Astrocyte of the spinal cord (primary cell): Measurements from ENCODE around the gene NECAB3.
A peak's percentile ranks its signal among the peaks of the same experiment; 100 is the strongest.

Experiments used
- DNase-seq: peaks from one replicate; pipeline ENCODE4 v3.0.0; 2011; ENCODE audit warnings: low read depth, low spot score
- H3K4me3 ChIP-seq: 2 replicates; pipeline ENCODE4 v1.5.1; 2011; ENCODE audit warnings: low read depth, mild to moderate bottlenecking, low read length, moderate library complexity
- CTCF ChIP-seq: IDR thresholded peaks from 2 replicates; pipeline ENCODE4 v1.5.1; 2012; ENCODE audit warnings: low read depth, mild to moderate bottlenecking, low read length, inconsistent platforms
- in situ Hi-C: cut with HindIII; loops from 2 replicates; pipeline ENCODE4 v1.10.0; 2017; ENCODE audit warnings: low sequenced_read_pairs

Gene NECAB3

DNA sequence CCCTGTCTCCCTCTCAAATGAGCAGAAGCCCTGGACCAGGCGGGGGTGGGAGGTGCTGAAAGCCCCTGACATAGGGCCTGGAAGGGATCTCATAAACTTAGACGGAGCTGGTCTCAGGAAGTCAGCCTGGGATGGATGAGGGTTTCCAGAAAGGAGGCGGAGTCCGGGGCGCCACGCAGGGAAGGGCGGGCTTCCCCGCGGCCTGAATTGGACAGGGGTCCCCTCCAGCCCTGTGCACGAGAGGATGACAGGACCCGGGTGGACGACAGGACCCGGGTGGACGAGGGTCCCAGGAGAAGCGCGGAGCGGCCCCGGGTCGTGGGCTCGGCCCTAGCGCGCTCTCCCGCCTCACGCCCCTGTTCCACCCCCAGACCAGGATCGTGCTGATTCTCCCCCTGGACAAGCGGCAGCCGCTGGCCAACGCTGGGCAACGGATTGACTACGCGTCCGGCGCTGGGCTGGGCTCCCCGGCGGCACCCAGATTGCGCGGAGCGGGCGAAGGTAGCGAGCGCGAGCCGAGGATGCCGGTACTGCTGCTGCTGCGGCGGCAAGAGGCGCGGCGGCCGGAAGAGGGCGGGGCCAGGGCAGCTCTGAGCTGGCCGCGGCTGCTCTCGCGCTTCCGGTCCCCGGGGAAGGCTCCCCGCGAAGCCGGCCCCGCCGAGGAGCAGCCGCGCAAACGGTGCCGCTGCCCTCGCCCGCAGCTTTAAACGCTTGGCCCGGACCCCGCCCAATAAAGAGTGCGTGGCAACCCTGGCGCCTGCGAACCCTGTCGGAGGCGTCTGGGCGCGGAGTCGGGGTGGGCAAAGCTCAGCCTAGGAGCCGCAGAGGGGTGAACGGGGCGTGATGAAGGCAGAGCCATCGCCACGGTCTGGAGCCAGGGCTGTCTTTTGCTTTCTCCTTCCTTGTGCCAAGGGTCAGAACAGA, 10.8 kb downstream of the NECAB3 start:
- TF ChIP-seq CTCF, result no peak
- in situ Hi-C loops, result no loop called here
- H3K4me3 ChIP-seq, result peak overlapping the region; percentile 69
- peak; percentile 66 for DNase-seq

- in situ Hi-C loops, result no loop called here
- H3K4me3 ChIP-seq, result peak within 1 kb of the TSS; percentile 69
- no peak for TF ChIP-seq CTCF
- no peak for DNase-seq
Measured at GRCh38 chr20:33662172-33662571, 12.1 kb downstream of the NECAB3 start, which contains the start of gene C20orf144. C20orf144 (plus strand) TSS chr20:33662327; CDS start chr20:33662346, 19 bp downstream.

DNA sequence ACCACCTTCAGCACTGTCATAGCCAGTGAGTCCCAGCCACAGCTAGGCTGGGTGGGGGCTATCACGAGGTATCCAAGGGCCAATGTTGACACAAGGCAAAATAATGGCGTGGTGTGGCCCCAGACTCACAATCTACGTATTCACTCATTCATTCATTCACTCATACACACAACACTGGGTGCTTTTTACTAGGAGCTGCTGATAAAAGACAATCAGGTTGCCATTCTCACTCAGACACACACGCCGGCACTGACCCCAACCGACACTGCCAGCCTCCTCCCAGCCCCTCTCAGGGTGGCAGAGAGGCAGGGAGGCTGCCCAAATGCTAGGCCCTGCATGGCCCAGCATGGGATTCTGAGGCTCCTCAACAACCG, 13.6 kb downstream of the NECAB3 start:
- no peak overlapping the region for H3K4me3 ChIP-seq
- no peak for DNase-seq
- no peak for TF ChIP-seq CTCF
- in situ Hi-C loops, result no loop called here

DNA sequence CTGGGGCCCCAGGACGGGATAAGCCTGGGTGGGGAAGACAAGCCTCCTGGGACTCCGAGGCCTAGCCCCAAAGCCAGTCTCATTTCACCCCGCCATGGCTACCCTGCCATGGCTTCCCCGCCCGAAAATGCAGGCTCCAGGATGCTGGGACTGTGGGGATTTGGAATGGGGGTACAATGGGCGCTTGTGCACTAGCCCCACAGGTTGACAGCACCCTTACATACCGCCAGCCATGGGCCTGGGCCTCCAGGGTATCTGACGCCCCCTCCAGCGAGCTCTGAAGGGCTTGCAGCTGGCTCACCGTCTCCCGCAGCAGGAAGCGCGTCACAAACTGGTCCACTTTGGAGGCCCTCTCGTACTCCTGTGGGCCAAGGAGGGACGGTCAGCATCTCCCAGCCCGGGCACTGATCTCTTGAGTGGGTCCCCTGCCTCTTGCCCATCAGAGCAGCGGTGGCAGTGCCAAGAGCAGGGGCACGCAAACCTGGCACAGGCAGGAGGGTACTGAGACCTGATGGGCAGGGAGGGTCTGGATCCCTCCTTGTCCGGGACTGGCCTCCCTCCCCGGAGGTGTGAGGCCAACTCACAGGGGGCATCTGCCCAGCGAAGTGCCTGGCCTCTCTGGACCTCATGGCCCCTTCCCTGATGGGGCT, 14.1 kb downstream of the NECAB3 start:
- no peak for DNase-seq
- no peak overlapping the region for H3K4me3 ChIP-seq
- no peak for TF ChIP-seq CTCF
- in situ Hi-C loops, result no loop called here

- no peak overlapping the region for H3K4me3 ChIP-seq
- no peak for DNase-seq
- in situ Hi-C loops, result no loop called here
- no peak for TF ChIP-seq CTCF
Measured at GRCh38 chr20:33659341-33660034, 14.7 kb downstream of the NECAB3 start.

DNA sequence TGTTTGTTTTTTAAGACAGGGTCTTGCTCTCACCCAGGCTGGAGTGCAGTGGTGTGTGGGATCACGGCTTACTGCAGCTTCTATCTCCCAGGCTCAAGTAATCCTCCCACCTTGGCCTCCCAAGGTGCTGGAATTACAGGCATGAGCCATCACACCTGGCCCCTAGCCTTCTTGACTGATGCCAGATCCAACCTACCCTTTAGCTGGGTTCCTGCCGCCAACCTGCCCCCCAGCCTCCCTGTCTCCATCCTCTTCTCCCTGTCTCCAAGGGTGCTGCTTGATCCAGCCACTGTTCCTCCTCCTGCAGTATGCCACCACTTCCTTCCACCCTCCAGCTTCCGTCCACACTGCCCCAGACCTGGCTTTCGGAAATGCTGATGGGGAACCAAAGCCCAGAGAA, 15.3 kb downstream of the NECAB3 start:
- TF ChIP-seq CTCF, result no peak
- no peak overlapping the region for H3K4me3 ChIP-seq
- in situ Hi-C loops, result no loop called here
- DNase-seq, result no peak
